Left colon (tissue), 2 donors: ENCODE results near the gene ZNF106. TPM values are rescaled to one million over a fixed set of nuclear protein-coding genes. Genes with fewer than 3 reads are reported as not detected.
A peak's percentile ranks its signal among the peaks of the same experiment; 100 is the strongest.

Source experiments
- ATAC-seq: fragments of 200-7000 bp; cut with Tn5 transposase; one replicate; pipeline ENCODE4 v1.9.1; 2020; ENCODE audit warnings: mild to moderate bottlenecking, moderate library complexity
- DNase-seq, 2 donors: peaks; one replicate each; pipeline ENCODE4 v3.0.0-alpha.2; 2020
- intact Hi-C, 2 donors: fragments of 100-400 bp; cut with DNase I in 1 of 2; cut with micrococcal nuclease in 1 of 2; formaldehyde crosslinking; loops; one replicate each; pipeline versions ENCODE4 v1.11.2 to v1.14.0; 2022; cut with DNase I, micrococcal nuclease
- total RNA-seq, 2 donors: library from RNA; stranded (reverse); fragmentation: NEBNext Ultra II Directional; extraction: Animal tissue kit (Norgen Biotek cat#: 25700); gene quantifications; one replicate each; pipeline ENCODE4 v1.2.1, GENCODE V29; 2021
- donor health status: DM: no; HTN: no; CAD: no.
- donor health status: DM: yes; HTN: yes; CAD: no.

The ZNF106 gene
- total RNA-seq, 2 donors from 2014 or later = 32.8 to 48.6 TPM

- intact Hi-C loops = no loop called here
- DNase-seq = no peak
- ATAC-seq = peak; percentile 2
These were observed 660 bp downstream of the ZNF106 start for GRCh38 chr15:42490291-42490670.

DNA sequence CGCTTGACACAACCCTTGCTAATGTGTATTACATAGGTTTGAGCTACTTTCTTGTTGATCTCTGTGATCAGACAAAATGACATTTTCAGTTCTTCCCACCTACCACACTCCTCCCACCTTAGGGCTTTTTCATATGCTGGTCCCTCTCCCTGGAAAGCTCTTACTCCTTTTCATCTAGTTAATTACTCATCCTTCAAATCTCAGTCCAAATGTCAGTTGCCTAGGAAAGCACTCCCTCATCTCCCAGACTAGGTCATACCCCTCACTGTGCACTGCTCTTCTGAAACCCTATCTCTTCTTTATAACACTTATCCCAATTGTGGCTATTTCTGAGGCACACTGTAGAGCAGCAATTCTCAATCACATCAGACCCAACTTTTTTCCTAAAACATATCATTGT lies 7.3 kb downstream of the ZNF106 start:
- ATAC-seq = no peak
- DNase-seq = no peak
- intact Hi-C loops = no loop called here

DNA sequence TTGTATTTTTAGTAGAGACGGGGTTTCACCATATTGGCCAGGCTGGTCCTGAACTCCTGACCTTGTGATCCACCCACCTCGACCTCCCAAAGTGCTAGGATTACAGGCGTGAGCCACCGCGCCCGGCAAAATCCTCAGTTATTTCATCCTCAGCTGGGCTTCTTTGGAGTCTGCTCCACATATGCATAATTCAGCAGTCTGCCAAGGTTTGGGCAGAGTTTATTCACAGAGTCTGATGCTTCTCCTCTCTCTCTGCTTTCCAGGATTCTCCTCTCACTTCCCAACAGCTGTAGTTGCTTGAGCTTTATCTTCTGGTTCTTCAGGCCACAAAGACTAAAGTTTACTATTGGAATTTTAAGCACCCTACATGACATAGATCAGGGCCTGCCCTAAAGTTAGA lies 8.2 kb downstream of the ZNF106 start:
- ATAC-seq (no peak), DNase-seq (no peak)
- intact Hi-C loops = no loop called here

DNA sequence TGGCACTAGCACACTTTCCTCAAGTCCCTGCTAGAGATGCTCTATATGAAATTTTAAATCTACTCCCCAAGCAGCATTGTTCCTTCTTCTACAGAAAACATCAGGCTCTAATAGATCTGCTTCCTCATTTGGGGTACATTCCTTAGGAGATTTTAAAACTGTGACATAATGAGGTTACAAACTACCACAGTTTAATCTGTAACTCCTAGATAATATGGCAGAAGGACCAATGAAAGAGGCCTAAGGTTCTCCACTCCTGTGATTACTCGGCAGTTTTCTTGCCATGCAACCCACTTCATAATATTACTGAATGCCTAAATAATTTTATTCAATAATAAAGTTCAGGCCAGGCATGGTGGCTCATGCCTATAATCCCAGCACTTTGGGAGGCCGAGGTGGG lies 16.1 kb downstream of the ZNF106 start:
- ATAC-seq (no peak), DNase-seq (no peak)
- intact Hi-C loops = no loop called here

DNA sequence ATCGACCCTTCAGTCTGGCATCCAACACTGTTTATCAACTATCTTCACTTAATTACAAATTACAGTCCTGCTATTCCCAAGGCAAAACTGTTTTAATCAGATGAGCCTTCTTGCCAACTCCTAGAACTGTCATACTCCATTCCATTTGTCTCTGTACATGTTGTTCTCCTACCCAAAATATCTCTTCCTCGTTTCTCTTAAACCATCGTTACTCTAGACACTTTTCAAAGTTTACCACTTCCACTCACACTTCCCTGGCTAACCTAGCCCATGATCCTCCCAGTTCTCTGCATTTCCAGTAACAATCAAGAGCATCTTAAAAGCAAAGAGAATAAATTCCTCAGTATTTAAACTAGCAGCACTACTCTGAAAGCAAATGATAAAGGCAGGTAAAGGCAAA lies 19.9 kb downstream of the ZNF106 start:
- no peak for DNase-seq
- intact Hi-C loops = no loop called here
- no peak for ATAC-seq

DNA sequence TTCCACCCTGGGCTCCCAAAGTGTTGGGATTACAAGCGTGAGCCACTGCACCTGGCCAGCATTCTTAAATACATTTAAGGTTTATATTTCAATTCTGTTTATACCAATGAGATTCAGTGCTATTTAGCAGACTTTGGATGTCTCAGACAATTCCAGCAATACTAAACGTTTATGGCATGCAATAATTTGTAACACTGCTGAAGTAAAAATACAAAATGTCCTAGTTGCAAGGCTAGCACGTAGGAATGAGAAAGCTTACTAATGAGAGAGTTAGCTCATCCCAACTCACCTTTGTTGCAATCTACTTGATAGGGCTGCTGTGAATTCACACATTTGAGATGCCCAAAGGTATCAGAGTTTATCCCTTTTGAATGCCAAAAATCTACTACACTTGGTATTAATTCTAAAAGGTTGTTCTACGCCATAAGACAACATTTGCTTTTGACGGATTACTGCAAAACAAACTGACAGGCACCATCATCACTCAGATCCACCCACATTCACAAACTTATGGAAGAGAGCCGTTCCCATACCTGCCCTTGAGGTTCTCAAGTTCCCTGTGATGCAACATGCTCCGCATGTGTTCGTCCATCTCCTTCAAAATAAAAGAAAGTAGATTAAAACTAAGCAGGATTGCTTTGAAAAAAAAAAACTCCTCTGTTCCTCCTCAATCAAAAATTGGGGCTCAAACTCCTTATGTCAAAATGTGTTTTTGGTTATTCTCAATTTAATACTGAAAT lies 25.3 kb downstream of the ZNF106 start:
- DNase-seq = no peak
- ATAC-seq = peak; percentile 69
- intact Hi-C loops = no loop called here

DNA sequence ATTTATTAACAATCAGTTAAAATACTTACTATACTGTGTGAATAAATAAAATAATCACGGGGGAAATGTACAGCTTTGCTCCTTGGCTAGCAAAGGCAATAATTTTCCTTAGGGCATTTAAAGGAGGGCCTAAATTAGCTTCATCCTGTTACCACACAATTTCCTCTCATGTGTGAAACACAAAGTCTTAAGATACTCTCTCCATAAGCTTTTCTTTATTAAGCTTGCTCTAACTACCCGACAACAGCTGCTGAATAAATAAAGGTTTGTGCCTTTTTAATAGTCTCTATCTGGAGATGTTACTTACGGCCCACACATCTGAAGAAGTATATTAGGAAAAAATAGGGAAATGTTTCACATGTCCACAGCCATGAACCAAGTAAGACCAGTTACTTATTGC lies 29.7 kb downstream of the ZNF106 start:
- intact Hi-C loops = no loop called here

DNA sequence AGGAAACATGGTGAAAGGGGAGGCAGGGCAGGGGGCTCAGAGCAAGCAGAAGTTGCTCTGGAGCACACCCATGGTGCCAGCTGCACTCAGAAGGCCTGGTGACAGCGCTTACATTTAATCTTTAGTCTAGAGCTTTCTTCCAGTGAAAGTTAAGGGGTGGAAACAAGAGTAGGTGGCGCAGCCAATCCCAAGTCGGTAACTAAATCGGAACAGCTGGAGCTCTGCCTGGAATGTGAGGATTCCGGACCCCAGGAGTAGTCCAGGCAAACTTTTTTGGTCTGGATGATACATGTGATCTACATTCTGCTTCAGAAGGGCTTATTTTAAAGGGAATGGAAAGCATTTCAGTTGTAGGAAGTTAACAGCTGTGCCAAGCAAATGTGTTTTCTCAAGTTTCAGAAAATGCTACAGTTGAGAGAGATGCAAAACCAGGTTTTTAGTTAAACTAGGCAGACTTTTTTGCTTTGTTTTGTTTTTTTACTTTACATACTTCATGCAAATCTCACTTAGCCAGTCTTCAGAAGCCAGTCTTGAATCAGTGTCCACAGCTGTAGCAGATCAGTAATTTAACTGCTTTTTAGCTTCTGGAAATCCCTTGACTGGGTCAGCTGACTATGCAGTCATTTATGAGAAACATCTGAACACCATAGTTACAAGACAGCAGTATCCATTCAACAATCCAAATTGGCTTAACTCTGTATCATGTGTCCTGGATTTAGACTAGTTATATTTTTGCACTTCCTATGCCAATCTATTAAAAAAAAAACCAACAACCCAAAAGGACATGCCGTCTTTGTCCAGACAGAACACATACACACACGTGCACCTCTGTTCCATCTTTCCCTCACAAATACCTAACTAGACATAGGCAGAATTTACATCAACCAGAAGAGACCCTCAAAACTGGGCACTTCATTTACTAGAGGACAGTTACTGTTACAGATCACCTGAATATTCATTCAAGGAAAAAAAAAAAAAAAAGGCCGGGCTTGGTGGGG lies 33.2 kb downstream of the ZNF106 start:
- intact Hi-C loops = no loop called here
- ATAC-seq = no peak
- peak; percentile 25 to 50 for DNase-seq

More for the DNA sequence above, 29.7 kb downstream of the ZNF106 start:
- DNase-seq = no peak
- ATAC-seq = no peak

DNA sequence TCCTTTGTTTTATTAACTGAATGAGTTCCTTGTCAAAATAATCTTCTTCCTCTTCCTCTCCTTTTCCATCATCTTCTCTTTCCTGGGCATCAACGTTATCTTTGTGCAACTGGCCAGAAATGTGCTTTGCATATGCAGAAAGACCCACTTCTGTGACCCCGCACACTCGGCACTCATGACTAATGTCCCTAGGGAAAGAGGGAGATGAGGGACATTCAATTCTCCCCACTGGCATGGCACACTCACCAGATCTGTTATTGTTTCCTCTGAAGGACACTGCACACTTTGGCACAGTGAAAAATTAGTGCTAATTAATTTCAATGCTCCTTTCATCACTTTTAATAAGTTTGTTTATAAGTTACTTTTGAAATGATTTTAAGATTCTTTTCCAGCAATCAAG lies 34.0 kb downstream of the ZNF106 start:
- no peak for ATAC-seq
- intact Hi-C loops = no loop called here
- no peak for DNase-seq

DNA sequence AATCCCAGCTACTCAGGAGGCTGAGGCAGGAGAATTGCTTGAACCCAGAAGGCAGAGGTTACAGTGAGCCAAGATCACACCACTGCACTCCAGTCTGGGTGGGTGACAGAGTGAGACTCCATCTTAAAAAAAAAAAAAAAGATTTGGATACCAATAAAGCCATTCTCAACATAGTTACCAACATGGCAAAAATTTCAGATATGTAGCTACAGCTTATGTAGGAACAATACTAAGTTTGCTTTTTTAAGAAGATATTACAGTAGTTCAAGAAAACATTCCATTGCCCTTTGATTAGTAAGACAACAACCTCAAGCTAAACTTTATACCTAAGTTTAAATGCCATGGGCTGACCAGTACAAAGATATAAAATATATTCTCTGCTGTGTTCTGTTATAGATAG lies 34.4 kb downstream of the ZNF106 start:
- ATAC-seq = no peak
- intact Hi-C loops = no loop called here
- DNase-seq = no peak

GRCh38 chr15:42453826-42454225 lies 37.1 kb downstream of the ZNF106 start:
- no peak for ATAC-seq
- no peak for DNase-seq
- intact Hi-C loops = no loop called here

DNA sequence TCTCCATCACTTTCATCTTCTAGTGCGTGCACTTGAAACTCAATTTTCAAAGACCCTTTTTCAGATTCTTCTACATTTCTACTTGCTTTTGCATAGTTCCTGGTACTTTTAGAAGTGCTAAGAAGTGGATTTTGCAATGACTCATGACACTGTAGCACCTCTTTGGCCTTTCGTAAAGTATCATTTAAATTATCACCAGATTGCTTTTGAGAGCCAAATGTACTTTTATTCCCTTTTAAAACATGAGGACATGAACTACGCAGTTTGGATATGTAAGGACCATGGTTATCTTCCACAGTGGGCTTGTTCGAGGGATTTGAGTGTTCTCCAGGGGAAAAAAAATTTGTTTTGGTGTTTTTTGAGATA lies 40.5 kb downstream of the ZNF106 start:
- no peak for ATAC-seq
- no peak for DNase-seq
- intact Hi-C loops = no loop called here

DNA sequence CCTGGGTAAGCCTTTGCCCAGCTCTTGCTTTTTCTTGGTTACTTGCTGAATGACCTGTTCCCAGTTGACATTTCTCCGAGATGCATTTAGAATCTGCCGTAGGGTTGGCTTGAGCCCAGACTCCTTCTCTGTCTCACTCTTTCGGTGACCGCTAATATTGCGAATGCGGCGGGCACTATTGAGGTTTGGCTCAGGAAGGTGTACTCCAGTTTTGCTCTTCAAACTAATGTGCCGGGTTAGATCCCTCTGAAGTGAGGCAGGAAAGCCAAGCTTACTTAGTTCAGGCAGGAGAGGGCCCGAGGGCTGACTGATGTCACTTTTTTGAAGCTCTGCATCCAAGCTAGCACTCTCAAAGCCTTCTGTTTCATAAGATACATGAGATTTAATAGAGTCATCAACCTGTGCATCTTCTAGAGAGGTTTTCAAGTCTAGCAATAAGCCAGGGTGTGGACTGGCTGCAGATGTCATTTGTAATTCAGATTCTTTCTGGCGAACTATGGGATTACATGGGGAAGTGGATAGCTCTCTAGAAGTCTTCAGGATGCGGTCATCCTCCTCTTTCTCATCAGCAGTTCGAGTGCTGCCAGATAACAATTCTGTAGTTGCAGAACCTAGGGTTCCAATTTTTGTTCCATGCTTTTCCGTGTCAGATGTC lies 41.0 kb downstream of the ZNF106 start:
- intact Hi-C loops = no loop called here
- ATAC-seq (no peak), DNase-seq (no peak)

DNA sequence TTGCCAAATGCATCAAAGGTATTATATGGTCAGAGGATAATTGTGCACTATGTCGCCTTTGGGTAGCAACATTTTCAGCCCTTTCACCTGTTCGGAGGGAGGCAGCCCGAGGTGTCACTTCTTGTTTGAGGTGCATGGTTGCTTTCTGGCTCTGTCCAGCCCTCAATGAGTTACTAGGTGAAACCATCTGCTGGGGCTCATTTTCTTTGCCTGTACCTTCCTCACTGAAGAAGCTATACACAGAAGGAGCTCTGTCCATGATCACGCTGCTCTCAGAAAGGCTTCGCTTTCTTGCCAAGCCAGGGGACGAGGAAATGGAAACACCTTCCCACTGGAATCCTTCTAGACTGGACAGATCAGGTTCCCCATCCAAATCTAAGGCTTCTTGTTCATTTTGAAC lies 42.7 kb downstream of the ZNF106 start:
- DNase-seq (no peak), ATAC-seq (no peak)
- intact Hi-C loops = no loop called here

GRCh38 chr15:42447599-42447998 lies 43.3 kb downstream of the ZNF106 start:
- ATAC-seq (no peak), DNase-seq (no peak)
- intact Hi-C loops = no loop called here

DNA sequence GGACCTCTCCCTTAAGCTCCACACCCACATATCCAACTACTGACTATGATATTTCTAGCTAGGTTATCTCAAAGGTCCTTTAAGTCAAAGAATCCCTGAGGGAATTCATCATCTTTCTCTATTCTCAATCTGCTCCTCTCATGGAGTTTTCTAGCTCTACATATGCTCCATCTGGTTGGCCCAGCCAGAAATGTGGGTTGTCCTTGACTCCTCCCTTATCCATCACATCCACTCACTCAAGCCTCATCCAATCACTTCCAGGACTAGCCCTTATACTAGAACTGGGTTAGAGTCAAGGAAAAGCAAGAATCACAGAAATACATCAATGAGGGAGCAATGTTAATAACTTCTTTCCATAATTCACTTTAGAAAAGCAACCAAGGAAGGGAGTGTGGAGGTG lies 45.4 kb downstream of the ZNF106 start:
- DNase-seq (no peak), ATAC-seq (no peak)
- intact Hi-C loops = no loop called here

GRCh38 chr15:42444415-42445063 lies 46.4 kb downstream of the ZNF106 start:
- ATAC-seq (no peak), DNase-seq (no peak)
- intact Hi-C loops = no loop called here

DNA sequence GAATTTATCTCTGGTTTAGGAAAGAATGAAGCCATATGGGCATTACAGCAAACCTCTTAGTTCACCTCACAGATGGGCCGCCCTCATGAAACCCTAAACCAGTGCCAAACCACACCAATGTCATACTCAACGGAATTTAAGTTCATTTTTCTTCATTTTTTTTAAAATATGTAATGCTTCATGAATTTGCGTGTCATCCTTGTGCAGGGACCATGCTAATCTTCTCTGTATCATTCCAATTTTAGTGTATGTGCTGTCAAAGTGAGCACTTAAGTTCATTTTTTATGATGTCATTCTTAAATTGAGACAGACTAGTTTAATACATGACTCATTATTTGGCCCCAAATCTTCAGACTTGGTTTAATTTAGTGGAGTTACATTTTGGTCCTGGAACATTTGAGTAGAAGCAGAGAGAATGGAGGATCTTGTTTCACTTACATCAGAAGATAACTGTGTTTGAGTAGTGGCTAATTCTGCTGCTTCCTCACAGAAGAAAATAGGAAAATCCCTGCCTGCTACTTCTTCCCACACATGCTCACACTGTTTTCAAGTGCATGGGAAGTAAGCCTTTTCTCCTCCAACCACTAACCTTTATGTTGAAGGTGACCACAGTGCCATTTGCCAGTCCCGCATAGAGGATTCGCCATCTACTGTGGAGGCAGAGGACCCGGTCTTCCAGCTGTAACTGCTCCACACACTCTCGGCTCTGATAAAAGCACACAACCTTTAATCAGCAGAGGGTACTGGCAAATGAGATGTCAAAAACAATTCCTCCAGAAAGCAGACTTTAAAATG lies 63.3 kb downstream of the ZNF106 start:
- DNase-seq = no peak
- intact Hi-C loops = no loop called here
- no peak for ATAC-seq

DNA sequence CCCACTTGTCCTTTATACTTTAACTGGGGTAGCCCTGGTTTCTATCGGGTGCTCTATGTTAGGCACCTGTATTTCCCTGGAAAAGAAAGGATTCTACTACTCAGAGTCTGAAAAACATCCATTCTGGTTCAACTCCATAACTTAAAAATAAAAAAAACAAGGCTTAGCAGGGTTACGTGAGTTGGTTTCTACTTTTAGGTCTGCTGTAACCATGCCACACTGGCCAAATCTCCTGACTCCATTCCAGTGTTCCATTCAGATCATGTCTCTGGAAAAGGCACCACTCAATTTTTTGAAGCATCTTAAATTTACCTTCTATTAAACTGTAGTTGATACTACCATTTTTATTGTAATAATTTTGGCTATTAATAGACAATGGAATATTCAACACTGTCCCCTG lies 69.6 kb downstream of the ZNF106 start:
- no peak for DNase-seq
- no peak for ATAC-seq
- intact Hi-C loops = no loop called here
